HL-60 (cell line): ENCODE results near the gene BBOF1.
"Not testable (repeated sequence)": the region's sequence is repeated elsewhere in the genome, so short reads cannot be mapped to it uniquely, and the experiment has no call there.

ENCODE experiments used
- DNase-seq, 2 experiments: peaks; one replicate each; pipeline ENCODE4 v3.0.0-alpha.2; 2010 to 2020; ENCODE audit warnings: low read depth in 1 of 2, low spot score in 1 of 2
- H3K27ac ChIP-seq: fragments of 250-450 bp; sonication (Bioruptor Pico); replicated peaks from 2 replicates; pipeline ENCODE4 v1.5.1; 2020; ENCODE audit warnings: mild to moderate bottlenecking, moderate library complexity
- H3K27me3 ChIP-seq: fragments of 250-450 bp; sonication (Bioruptor Pico); 2 replicates; pipeline ENCODE4 v1.5.1; 2021; ENCODE audit warnings: mild to moderate bottlenecking, moderate library complexity; ENCODE audit not compliant: insufficient read depth, poor library complexity, severe bottlenecking
- H3K4me3 ChIP-seq: replicated peaks from 2 replicates; pipeline ENCODE4 v1.5.1; 2011; ENCODE audit warnings: mild to moderate bottlenecking, control low read depth, low read length; ENCODE audit not compliant: insufficient read depth
- CTCF ChIP-seq: IDR thresholded peaks from one replicate; pipeline ENCODE4 v1.5.1; 2011; ENCODE audit warnings: low read length, control low read depth, inconsistent platforms; ENCODE audit not compliant: insufficient read depth

Gene BBOF1

GRCh38 chr14:74111395-74112216 is 92.5 kb downstream of the BBOF1 start:
- H3K27me3 ChIP-seq, H3K4me3 ChIP-seq, H3K27ac ChIP-seq: not testable (repeated sequence)
- DNase-seq: peak in 1 of 2 experiments; percentile 1
- TF ChIP-seq CTCF: peak; percentile 2
